Stimulated activated CD4-positive, alpha-beta T cell treated with anti-CD3 and anti-CD28 coated beads, Interleukin-12 subunit alpha, Interleukin-12 subunit beta, amount 100 ng/mL, for 48 hours (primary cell): ENCODE measurements around the gene KRTAP3-2.
A peak's percentile ranks its signal among the peaks of the same experiment; 100 is the strongest.

Source experiments
- DNase-seq, 3 donors: peaks; one replicate each; pipeline ENCODE4 v3.0.0-alpha.2; 2020; ENCODE audit warnings: low read depth in 2 of 3, low spot score in 1 of 3

KRTAP3-2 gene

DNA sequence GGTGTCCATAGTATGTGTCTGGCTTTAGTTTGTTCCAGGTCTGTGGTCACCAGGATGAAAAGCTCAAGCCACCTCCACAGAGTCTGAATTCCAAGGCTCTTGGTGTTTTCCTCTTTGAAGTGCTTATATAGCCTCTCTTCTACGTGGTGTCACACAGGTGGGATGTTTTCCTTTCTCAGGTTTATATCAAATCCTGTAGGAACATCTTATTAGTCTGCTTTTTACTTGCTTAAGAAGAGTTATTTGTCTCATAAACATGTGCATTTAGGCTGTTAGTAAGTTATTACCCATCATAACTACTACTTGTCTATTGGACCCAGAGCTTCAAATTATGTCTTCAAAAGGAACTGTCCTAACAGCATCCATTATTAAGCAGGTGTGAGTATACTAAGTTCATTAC, 32.9 kb downstream of the KRTAP3-2 start, which contains the start of gene KRT39:
Gene KRT39 (minus strand): TSS at position 101 of the 400 bp plus-strand sequence. CDS start 92 bp downstream, at position 9.
- DNase-seq = no peak

DNA sequence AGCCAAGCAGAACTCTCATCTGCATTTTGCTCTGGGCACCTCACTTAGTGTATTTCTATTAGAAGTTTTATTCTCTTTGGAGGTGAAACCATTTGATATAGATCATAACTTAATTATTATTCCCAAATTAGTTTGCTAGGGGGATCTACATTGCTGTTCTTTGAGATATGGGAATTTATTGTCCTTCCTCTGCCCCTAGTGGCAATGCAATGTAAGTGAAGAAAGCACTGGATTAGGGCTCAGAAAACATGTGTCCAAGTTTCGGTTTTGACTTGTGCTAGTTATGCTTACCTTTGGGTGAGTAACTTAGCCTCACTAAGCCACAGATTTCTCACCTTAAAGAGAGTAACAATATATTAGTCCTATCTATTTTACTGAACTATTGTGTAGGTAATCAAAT, 35.9 kb downstream of the KRTAP3-2 start:
- no peak for DNase-seq

DNA sequence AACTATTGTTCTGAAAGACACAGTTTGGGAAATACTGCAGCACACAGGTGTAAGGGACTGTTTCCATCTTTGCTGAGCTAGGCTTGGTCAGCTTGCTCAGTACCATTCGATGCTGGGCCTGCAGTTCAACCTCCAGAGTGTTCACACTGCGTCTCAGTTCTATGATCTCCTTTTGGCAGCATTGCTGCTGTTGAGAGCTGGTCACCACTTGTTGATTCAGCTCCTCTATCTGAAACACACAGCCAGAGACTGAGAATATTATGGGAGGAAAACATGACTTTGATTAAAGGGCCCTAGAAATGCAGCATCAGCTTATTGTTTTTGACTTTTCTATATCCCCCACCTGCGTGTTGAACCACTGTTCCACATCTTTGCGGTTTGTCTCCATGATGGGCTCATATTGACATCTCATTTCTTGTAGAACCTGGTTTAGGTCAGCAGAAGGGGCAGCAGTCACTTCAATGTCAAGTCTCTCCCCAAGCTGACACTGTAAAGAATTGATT, 37.6 kb downstream of the KRTAP3-2 start:
- no peak for DNase-seq

DNA sequence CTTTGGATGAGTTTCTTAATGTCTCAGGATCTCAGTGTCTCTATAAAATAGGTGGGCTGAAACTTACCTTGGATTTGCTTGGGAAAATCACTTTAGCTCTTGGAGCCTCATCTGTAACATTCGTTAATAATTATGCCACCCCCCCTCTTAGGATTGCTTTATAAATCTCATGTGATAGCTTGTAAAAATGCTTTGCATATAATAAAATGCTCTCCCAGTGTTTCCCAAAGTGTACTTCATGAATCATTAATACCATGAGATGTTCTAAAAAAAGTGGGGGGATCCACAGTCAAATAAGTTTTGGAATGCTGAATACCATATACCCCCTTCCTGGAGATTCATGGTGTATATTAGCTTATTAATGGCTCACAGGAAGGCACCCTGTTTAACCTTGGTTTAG, 38.1 kb downstream of the KRTAP3-2 start:
- no peak for DNase-seq

DNA sequence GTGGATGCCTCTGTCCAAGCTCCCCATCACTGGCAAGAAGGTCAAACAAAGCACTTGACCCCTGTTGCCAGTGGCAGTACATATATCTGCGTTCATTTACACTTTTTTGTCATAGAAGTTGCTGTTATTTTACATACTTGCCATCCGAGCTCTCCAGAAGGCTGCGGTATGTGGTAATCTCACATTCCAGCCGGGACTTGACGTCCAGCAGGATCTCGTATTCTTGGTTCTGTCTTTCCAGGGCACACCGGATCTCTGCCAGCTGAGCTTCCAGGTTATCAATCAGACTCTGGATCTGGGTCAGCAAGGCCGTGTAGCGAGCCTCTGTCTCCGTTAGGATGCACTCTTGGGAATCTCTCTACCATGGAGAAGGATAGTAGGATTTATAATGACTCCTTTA, 39.6 kb downstream of the KRTAP3-2 start:
- DNase-seq = no peak

DNA sequence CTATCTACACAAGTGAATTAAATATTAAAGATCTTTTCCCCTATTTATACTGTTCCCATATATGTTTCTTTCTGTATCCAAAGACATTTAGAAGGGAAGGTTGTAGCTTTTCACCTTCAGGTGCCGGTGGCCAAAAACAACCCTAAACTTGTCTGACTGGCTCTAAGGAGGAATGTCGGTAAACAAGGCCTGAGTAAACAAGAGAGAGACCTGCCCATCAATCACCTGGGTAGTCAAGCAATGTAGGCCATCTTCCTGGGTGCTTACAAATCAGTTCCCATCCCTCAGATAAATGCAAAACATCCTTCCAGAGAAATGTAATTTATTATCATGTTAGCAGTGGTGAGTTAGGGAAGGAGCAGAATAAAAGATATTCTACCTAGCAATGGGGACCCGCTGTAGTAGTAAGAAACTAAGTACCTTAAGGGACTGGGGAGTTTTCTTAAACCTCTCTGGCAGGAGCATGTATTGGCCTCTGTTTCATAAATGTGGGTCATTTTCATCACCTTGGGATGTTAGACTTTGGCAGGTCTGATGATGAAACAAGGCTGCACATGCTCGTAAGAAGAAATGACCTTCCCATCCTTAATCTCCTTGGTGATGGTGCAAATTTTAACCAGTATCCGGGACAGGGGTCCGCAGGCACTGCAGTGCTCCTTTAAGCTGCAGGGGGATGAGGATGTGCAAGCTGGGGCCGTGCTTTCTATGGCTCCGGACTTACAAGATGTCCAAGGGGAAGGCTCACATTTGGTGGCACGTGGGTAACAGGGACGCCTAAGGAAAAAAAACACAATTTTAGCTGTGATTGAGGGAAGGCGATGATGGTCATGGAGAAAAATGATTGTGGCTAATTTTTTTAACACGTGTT, 41.4 kb downstream of the KRTAP3-2 start:
- no peak for DNase-seq

DNA sequence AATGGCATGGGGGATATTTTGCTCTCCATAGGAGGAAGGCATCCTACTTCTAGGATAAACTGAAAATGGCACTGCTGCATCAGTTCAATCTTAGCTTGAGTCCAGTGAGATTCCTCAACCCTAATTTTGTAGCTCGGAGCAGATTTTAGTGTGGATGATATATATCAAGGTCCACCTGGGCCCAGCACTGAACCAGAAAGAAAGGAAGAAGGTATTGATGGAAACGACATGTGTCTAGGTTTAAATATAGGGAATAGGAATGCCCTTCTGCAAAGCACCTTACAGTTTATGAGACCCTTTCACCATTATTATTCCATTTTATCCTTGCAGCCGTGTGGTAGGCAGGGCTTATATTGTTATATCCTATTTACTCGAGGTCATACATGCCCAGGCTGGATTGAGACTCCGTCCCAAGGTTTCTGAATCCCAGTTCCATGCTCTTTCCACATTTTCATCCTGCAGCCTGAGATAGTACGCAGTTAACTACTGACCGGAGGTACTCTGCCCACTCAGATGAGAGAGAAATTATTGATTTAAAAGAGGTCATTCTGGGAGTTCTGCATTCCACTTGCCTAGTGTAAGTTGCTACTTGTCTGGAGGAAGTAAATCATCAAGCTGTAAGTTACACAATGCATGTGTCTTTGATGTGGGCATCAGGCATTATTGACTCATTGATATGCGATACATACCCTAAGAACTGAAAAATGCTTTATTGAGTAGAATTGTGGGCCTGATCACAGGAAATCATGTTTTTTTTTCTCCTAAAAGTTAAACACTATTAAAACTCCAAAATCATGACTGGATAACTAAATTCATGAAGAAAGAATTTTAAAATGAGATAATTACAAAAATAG, 43.1 kb downstream of the KRTAP3-2 start:
- no peak for DNase-seq

DNA sequence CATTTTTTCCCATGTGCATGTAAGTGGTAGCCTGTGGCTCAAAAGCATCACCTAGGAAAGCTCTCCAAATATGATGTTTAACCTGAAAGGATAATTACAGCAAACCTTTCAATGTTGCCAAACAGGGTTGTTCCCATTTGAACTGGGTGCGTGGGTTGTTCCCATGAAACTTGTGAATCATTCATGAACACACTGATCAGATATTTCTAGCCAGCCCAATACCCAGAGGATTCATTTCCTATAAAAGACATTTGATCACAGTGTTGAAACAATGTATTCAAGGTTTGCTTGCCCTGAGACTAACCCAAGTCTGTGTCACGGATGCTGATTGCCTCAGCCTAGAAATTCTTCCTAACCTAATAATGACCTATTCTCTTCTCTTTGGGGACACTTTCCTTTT, 45.8 kb downstream of the KRTAP3-2 start:
- peak; percentile 6 to 22 (median 7) for DNase-seq

DNA sequence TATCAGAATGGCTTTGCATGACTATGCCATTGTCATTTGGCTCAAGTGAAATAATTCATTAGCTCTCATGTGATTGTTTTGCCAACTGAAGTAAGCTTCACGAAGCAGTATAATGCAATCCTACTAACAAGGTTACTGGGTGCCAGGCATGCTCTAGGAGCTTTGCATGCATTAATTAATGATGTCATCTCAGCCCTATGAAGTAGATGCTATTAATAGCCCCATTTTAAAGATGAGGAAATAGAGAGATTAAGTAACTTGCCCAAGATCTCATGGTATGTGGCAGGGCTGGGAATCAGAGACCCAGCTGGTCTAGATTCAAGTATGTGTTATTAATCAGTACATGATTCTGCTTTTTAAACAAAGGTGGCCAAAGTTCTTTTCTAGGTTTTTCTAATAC, 47.0 kb downstream of the KRTAP3-2 start:
- DNase-seq = no peak

DNA sequence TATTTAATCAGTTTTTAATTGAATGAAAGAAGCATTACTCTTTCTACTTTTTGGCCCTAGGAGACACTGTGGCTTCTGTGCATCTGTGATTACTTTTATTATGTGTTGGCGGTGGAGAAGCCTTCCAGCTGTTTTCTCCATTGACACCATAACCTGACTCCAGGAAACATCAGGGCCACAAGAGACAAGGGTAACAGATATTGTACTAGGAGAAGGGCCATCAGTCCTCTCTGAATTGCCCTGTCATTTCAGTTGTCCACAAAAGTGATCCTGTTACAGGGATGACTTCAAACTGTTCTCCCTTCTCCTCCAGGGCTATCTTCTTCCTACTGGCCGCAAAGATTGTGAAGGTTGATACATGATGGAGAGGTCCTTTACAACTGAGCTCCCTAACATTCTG, 47.6 kb downstream of the KRTAP3-2 start:
- no peak for DNase-seq

DNA sequence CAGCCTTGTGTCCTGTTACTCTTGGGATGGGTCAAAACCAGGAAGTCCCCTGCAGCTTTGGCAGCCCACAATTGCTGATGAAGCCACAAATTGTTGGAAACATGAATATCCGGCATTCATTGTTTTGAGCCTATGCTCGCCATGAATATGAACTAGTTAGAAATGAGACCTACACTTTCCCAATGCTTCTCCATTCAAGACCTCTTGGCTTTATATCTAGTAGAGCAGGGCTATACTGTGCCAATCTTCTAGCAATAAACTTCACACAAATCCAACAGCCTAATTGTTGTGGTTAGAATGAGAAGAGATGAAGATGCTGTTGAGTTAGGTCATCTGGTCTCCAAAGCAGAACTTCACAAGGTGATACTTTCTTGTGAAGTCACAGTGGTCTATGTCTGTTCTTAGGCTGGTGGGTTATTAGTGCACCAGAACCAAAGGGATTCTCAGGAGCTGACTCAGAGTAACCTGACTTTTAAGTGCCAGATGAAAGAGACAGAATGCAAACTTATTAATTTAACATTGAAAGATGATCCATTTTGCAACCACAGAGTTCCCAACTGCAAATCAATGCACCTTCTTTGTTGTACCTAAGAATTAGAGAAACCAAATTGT, 48.6 kb downstream of the KRTAP3-2 start:
- DNase-seq = no peak

DNA sequence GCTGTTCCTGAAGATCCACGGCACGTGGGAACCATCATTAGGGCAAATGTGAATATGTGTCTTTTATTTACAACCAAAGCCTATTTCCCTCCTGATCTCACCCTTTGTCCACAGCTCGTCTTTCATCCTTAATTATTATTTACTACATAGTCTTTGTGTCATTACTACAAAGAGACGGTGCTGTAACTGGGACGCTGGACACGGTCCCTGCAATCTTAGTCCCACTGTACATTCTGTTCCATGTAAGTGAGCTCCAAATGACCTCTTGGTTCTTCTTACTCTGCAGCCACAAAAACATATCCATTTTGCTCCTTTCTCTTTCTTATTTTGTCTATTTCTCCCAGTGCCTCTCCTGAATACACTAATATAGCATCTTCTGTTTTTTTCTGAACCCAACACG, 49.5 kb downstream of the KRTAP3-2 start:
- DNase-seq = no peak

DNA sequence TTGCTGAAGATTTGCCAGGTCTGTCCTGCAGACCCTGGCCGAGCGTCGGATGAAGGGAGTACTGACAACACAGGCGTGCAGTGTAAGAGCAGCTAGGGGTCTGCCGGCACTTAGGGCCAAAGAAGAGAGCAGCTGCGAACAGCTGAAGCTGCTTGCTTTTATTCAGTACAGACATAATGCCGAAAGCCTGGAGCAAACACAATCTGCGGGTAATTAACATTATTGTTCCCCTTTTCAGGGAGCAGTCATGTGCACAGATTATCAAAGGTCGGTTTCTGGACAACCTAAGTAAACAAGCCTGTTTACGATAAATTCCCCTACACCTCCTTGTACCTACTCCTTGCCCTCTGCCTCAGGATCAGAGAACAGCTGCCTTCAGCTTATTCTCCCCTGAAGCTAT, 50.3 kb downstream of the KRTAP3-2 start:
- DNase-seq = no peak
